ENCODE data around the gene PGA3.
A peak's percentile ranks its signal among the peaks of the same experiment; 100 is the strongest.

Gene PGA3

GRCh38 chr11:61158691-61159381 is 44.5 kb upstream of the PGA3 start:
- TF ChIP-seq CTCF (IDR thresholded peaks at IDR 0.05; ENCODE audit: unreplicated experiment in 3 of 3): no peak
- Mint-ChIP-seq H3K27ac (peak overlapping the region; percentile 1 to 60 (median 57)), H3K4me1 (peaks cover 49% of the 10 kb centered on the region), H3K27me3 (ENCODE audit: low read depth) (no peaks in the 10 kb centered on the region), H3K36me3 (ENCODE audit: low read depth) (peaks cover 38% of the 10 kb centered on the region), H3K4me3 (peak overlapping the region; percentile 72 to 81 (median 75)), H3K9me3 (peaks cover 27% of the 10 kb centered on the region)

- Mint-ChIP-seq H3K4me3 (peak overlapping the region; percentile 88 to 94 (median 89)), H3K27me3 (ENCODE audit: low read depth) (no peaks in the 10 kb centered on the region), H3K9me3 (peaks cover 11% of the 10 kb centered on the region), H3K27ac (peak overlapping the region; percentile 89 to 93 (median 90)), H3K4me1 (peaks cover 44% of the 10 kb centered on the region), H3K36me3 (ENCODE audit: low read depth) (peaks cover 20% of the 10 kb centered on the region)
- TF ChIP-seq CTCF (IDR thresholded peaks at IDR 0.05; ENCODE audit: unreplicated experiment in 3 of 3): no peak
Observed at GRCh38 chr11:61160487-61161189, 42.7 kb upstream of the PGA3 start.

GRCh38 chr11:61161190-61162091 is 41.9 kb upstream of the PGA3 start, which contains the start of gene VPS37C:
Gene VPS37C (minus strand): TSS chr11:61161426. CDS start chr11:61138829, 22,597 bp downstream.
- TF ChIP-seq CTCF (IDR thresholded peaks at IDR 0.05; ENCODE audit: unreplicated experiment in 3 of 3): peak in 1 of 3 experiments; percentile 34
- Mint-ChIP-seq H3K9me3 (peaks cover 5% of the 10 kb centered on the region), H3K36me3 (ENCODE audit: low read depth) (peaks cover 15% of the 10 kb centered on the region), H3K27ac (peak within 1 kb of the TSS; percentile 89 to 99 (median 93)), H3K4me3 (peak within 1 kb of the TSS; percentile 92 to 97 (median 93)), H3K4me1 (peaks cover 44% of the 10 kb centered on the region), H3K27me3 (ENCODE audit: low read depth) (no peaks in the 10 kb centered on the region)

- Mint-ChIP-seq H3K27me3 (ENCODE audit: low read depth) (no peaks in the 10 kb centered on the region), H3K27ac (peak overlapping the region; percentile 89 to 99 (median 92)), H3K4me3 (peak overlapping the region; percentile 92 to 97 (median 93)), H3K9me3 (peaks cover under 1% of the 10 kb centered on the region), H3K4me1 (peaks cover 44% of the 10 kb centered on the region), H3K36me3 (ENCODE audit: low read depth) (peaks cover 7% of the 10 kb centered on the region)
- TF ChIP-seq CTCF (IDR thresholded peaks at IDR 0.05; ENCODE audit: unreplicated experiment in 3 of 3): no peak
Observed at GRCh38 chr11:61162092-61162941, 41.0 kb upstream of the PGA3 start.

- Mint-ChIP-seq H3K4me1 (peaks cover 42% of the 10 kb centered on the region), H3K27ac (peak overlapping the region in 2 of 3 experiments; percentile 15 to 89), H3K27me3 (ENCODE audit: low read depth) (no peaks in the 10 kb centered on the region), H3K4me3 (peak overlapping the region; percentile 36 to 69 (median 65)), H3K36me3 (ENCODE audit: low read depth) (peaks cover under 1% of the 10 kb centered on the region), H3K9me3 (peaks cover 3% of the 10 kb centered on the region)
- TF ChIP-seq CTCF (IDR thresholded peaks at IDR 0.05; ENCODE audit: unreplicated experiment in 3 of 3): no peak
Observed at GRCh38 chr11:61163021-61163420, 40.3 kb upstream of the PGA3 start.

All from nephron (organoid).